ENCODE data around the gene DAZAP1. TPM values are rescaled to one million over a fixed set of nuclear protein-coding genes. Genes with fewer than 3 reads are reported as not detected.
"Not testable (repeated sequence)": the region's sequence is repeated elsewhere in the genome, so short reads cannot be mapped to it uniquely, and the experiment has no call there.

The DAZAP1 gene
- total RNA-seq, 1 experiment from 2014 or later = 110 TPM

- DNase-seq (ENCODE audit: low spot score) = no peak
Measured at GRCh38 chr19:1471010-1471514, 63.7 kb downstream of the DAZAP1 start.

GRCh38 chr19:1471515-1472160, 64.3 kb downstream of the DAZAP1 start:
- no peak for DNase-seq (ENCODE audit: low spot score)

DNA sequence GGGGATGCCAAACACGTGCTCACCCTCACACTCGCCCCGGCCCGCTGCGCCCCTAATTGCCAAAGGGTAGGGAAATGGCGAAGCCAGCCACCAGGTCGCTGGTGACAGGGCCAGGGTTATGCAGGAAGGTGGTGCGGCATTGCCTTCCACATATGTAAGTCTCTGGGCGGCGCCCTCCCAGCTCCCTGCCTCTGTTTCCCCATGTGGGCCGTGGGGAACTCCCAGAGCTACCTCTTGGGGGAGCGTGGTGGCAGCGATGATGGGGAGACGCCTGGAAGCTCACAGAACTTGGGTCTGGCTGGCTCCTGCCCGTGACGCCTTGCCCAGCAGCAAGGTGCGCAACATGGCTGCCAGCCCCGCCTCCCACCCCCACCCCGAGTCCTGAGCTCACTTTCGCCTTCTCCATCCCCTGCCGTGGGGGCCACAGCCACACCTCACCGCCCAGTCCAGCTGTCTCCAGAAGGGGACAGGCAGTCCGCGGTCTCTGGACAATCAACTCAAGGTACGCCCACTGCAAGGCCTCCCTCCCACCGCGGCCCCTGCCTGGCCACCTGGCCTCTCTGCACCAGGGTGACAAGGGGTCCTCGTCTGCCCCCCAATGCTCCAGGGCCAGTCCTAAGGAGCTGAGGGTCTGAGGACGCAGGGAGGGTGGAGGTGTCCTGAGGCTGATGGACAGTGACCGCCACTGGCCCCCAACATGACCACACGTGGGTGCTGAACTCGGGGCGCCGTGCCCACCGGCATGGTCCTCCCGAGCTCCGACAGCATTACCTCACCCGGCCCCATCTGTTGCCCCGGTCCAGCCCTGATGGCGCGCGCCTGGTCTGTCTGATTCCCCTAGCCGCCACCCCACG, 65.1 kb downstream of the DAZAP1 start:
- no peak for DNase-seq (ENCODE audit: low spot score)

DNA sequence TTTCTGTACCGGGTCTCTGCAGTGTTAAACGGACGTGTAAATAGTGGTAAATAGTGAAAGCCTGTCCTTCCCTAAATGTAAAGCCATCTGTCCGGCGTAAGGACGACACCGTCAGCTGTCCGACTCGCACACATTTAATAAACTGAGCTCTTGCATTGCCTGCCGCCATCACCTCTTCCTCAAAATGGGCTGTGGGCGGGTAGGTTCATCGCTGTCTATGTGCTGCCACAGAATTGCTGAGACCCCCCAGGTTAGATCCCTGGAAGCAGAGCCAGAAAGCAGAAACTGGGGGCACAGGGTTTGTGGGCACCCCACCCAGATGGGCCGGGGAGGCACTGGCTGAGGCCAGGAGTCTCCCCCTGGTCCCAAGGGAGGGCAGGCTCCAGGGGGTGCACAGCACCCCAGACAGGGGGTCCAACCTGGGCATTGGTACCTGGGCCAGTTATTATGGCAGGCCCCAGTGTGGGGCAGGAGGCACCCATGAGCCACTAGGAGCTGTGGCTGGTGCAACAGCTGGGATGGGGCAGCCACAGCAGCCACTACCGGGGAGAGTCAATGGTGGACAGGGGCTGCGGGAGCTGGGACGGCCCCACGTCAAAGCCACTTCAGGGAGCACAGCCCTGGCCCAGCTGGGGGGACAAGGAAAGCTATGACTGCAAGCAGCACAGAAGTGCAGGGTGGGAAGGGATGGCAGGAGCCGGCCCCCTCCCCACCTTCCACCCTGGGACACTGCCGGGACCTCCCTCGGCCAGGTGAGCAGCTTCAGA, 65.9 kb downstream of the DAZAP1 start:
- no peak for DNase-seq (ENCODE audit: low spot score)

- no peak for DNase-seq (ENCODE audit: low spot score)
Measured at GRCh38 chr19:1474011-1474764, 66.8 kb downstream of the DAZAP1 start.

DNA sequence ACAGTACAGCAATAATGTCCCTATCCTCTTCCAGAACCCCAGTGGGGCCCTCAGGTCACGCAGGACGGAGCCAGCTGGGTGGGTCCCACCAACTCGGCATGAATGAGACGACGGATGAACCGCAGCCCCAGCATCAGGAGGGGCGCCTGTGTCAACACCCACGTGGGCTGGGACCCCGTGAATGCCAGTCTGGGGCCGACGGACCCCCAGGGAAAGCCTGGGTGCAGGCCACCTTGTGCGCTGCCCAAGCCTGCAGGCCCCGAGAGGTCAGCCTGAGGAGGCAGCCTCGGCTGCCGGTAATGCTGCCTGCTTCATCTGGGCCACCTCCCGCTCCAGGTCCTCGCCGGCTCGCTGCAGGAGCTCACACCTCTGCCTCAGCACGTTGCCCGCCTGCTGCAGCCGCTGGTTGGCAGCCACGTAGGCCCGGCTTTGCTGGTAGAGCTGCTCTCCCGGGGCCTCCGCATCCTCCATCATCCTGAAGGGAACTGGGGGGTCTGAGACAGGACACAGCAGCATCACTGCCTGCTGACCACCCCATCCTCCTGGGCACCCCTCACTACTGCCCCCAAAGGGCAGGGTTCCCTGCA, 67.5 kb downstream of the DAZAP1 start:
- no peak for DNase-seq (ENCODE audit: low spot score)

DNA sequence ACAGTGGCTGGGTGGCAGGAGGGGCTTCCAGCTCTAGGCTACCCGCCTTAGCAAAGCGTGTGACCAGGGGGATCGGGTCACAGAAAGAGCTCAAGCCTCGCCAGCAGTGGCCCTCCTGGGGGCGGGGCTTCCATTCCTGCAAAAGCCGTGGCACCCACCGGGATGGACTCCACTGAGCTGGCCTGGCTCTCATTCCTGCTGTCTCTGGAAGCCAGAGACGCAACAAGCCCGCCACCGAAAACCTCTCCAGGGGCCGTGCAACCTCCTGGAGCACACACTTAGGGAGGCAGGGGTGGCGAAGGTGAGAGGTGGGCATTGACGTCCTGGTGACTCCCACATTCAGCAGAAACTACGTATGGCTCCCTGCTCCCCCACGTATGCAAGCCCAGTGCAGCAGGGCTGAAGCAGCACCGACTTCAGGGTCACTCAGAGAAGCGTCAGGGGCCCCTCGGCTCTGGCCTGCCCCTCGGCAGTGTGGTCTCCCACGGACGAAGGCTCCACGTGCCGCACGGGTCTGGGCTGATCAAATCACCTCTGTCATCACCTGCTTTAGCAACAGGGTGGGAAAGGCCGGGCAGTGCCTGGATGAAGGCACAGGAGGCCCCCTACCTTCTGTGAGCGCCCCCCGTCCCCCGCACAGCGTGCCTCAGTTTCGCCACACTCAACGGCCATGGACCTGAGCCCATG, 68.5 kb downstream of the DAZAP1 start:
- DNase-seq (ENCODE audit: low spot score) = no peak

DNA sequence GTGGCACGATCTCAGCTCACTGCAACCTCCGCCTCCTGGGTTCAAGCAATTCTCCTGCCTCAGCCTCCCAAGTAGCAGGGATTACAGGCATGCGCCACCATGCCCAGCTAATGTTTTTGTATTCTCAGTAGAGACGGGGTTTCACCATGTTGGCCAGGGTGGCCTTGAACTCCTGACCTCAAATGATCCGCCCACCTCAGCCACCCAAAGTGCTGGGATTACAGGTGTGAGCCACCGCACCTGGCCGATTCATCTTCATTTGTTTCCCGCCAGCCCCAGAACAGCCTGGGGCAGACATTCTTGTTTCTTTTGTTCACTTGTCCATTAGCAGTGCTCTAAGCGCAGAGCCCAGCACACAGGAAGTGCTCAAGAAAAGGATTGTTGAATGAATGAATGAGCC, 69.7 kb downstream of the DAZAP1 start:
- DNase-seq (ENCODE audit: low spot score) = not testable (repeated sequence)

- DNase-seq (ENCODE audit: low spot score) = peak; percentile 90
Measured at GRCh38 chr19:1478934-1479707, 71.7 kb downstream of the DAZAP1 start, which contains the start of gene C19orf25. C19orf25 (minus strand) TSS chr19:1479215; CDS start chr19:1478903, 312 bp downstream.

GRCh38 chr19:1481224-1481892, 74.0 kb downstream of the DAZAP1 start:
- no peak for DNase-seq (ENCODE audit: low spot score)

DNA sequence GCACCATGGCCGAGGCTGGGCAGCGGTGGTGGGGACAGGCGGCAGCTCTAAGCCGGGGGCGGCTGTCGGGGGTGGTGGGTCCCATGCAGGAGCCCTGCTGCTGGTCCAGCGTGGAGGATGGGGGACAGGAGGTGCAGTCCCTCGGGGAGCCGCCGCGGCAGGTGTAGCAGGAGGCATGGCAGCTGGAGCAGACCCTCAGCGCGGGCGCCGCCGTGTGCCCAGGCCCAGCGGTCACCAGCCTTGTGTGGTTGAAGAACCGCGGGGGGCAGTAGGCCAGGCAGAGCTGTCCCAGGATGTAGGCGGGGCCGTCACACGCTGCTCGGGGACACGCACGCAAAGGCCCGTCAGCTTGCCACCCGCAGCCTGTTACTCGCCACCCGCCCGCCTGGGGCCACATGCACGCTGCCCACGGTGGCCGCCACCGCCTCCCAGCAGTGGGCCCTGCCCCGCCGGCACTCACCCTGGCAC, 74.5 kb downstream of the DAZAP1 start:
- no peak for DNase-seq (ENCODE audit: low spot score)

- no peak for DNase-seq (ENCODE audit: low spot score)
Measured at GRCh38 chr19:1482361-1483130, 75.2 kb downstream of the DAZAP1 start.

GRCh38 chr19:1483131-1483978, 76.0 kb downstream of the DAZAP1 start:
- DNase-seq (ENCODE audit: low spot score) = no peak

- no peak for DNase-seq (ENCODE audit: low spot score)
Measured at GRCh38 chr19:1483979-1484428, 76.6 kb downstream of the DAZAP1 start.

Measured in A172 (cell line).